GM21619 (cell line): ENCODE data around the gene FERMT2.
A peak's percentile ranks its signal among the peaks of the same experiment; 100 is the strongest.
"Not testable (repeated sequence)": the region's sequence is repeated elsewhere in the genome, so short reads cannot be mapped to it uniquely, and the experiment has no call there.

Source experiments
- ATAC-seq: cut with Tn5 transposase; IDR thresholded peaks from one replicate; pipeline ENCODE4 v1.9.1; 2021; ENCODE audit not compliant: unreplicated experiment

FERMT2 gene

DNA sequence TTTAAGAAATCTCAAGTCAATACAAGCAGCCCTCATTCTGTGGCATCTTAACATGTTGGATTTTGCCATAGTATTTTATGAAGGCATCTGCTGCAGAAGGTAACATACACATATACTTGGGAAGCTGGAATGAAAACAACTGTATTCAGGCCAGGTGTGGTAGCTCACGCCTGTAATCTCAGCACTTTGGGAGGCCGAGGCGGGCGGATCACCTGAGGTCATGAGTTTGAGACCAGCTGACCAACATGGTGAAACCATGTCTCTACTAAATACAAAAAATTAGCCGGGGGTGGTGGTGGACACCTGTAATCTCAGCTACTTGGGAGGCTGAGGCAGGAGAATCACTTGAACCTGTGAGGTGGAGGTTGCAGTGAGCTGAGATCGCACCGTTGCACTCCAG lies 86.0 kb downstream of the FERMT2 start:
- not testable (repeated sequence) for ATAC-seq

DNA sequence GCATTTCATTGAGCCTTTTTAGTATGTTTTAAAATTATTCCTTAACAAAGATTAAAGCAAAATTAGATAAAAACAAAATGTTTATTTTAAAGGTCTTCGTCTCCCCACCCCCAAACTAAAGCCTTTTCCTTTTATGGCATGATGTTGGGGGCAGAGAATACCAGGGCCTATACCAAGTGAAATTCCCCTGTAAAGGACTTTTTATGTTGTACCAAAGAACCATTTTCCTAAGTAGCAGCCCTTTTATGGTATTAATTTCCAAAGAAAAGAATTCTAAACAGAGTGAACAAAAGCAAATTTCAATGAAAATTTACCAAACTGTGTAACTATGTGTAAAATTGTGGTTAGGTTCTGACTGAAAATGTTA lies 87.5 kb downstream of the FERMT2 start:
- no peak for ATAC-seq

DNA sequence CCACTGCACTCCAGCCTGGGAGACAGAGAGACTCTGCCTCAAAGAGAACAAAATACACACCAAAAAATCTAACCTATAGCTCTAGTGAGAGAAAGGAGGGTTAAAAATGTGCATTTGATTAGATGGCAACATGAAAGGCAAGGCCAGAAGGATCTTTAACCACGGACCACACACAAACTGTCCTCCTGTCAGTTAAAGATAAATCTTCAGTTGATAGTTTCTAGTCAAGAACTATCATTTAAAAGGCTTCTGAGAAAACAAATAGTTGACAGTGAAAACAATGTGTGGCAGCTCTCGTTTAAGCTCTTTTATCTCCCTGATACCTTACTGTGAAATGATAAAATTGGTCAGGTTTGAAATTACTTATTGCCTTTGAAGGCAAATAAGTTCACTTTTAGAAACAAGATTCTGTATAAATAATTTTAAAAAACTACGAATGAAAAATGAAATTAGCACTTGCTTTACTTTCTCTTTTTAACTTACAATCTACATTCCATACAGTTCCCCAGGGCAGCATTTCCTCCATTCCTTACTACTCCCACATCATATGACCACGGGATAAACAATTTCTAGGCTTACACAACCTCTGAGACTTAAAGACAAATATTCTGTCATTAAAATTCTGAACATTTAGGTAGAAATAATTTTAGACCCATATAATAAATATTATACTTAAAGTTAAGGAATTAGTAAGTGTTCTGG lies 88.1 kb downstream of the FERMT2 start:
- ATAC-seq = no peak

DNA sequence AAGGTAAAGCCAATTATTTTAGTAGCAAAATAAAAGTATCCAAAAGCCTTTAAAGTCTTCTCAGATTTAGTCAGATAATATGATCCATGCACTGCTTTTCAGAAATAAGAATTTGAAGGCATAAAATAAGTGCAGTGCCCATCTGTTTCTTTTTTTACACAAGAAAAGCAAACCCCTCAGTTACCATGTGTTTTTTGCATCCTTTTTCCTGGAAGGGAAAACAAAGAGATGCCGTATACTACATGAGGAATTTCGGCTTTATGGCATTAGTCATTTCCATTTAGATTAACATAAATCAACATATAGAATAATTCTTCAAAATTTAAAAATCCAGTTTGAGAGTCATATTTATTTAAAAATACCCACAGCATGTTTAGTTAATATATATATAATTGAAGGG lies 89.4 kb downstream of the FERMT2 start:
- no peak for ATAC-seq

DNA sequence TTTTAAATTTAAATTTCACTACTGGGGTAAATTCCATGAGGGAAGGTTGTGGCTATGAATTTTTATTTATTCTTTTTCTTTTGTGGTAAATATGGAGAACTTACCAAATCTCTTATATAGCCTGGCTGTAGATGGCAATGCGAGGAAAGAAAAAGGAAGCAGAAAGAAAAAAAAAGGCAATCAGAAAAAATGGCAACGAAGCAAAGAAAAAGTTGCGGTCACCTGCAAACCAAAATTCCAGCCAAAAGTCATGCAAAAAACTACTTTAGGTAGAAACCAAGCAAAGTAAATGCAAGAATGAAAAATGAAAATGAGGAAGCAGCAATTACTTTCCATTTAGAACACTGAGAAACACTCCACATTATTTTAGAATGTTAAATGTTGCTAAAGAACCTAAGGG lies 89.9 kb downstream of the FERMT2 start:
- no peak for ATAC-seq

DNA sequence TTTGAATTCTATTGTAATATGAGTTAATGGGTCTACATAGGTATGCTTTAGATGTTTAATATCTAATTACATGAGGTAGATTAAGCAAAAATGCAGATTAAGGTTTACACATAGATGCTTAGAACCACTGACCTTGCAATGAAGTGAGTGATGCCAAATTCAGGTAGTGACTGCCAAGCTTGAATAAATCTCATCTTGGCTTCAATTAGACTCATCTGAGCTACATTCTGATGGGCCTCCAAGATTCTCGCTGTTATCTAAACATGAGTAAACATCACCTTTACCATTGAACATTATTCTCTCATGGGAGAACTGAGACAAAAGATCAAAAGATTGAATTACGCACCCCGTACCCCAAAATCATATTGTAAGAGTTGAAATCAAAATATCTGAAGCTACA lies 90.6 kb downstream of the FERMT2 start:
- ATAC-seq = no peak

DNA sequence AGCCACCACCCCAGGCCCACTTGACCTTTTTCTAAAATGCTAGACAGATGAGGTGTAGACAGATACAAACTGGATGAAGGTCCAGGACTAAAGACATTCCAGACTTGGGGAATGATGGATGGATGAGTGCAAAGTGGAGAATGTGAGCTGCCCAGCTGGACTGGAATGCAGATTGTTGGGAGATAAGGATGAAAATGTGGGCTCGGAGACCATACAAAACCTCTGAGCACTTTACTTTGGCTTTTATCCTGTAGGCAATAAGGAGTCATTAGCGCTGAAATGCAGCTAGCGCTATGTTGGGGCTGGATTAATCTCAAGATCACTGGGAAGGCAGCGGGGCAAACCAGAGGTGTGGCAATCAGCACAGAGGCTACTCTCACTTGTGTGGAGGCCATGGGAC lies 94.7 kb downstream of the FERMT2 start:
- no peak for ATAC-seq

DNA sequence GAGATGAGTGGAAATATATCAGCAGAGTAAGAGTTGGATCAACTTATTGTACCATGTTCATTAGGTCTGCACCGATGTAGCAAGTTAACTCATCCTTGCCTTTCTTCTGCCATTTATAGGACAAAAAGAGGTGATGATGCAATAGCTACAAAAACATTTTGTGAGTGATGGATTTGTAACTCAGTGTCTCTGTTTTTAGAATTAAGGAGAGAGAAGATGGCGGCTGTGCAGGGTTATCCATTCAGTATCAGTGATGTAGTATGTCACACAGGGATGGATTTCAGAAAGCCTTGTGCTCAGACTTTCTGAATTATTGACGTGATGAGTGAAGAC lies 97.4 kb downstream of the FERMT2 start:
- no peak for ATAC-seq

DNA sequence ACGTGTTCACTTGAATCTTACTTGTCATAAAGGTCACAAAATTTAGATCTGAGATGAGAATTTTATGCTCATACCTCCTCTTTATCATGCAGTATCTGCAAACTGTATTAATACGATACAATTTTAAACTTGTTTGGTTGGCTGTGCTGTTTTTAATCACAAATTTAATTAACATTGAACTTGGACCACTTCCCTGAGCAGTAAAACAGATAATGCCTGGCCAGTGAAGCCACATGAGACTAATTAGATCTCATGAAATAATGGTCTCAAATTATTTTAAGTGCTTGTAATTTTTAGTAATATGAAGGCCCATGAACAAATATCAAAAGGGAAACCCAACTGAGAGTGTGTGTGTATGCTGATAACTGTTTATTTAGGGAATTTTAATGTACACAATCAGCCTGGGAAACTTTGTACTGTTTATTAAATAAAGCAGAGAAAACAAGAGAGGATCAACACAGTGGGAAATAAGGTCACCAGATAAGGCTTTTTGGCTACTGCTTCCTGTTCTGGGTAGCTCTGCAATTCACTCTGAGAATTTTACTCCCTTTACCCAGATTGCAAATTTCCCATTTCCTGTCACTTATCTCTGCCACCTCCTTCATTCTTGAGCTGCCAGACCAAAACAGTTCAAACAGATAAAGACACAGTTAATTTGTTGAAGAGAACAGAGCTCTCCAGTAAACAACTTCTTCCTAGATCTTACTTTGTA lies 97.9 kb downstream of the FERMT2 start:
- no peak for ATAC-seq

DNA sequence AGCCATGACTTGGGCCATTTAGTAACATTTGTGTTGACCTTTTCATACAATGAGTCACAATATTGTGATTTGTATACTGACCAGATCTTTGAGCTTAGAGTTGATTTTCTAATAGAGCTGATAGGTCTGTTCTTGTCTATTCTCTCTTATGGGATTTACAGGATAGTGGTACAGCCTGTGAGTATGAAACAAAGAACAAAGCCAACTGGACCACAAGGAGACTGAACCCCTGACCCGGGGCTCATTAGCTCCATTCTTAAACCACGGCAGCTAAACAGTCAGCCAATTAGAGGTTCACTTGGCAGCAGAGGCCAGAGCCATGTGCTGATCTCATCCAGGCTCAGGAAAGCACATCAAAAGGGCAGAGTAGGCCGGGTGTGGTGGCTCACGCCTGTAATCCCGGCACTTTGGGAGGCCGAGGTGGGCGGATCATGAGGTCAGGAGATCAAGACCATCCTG lies 100.4 kb downstream of the FERMT2 start:
- ATAC-seq = no peak

DNA sequence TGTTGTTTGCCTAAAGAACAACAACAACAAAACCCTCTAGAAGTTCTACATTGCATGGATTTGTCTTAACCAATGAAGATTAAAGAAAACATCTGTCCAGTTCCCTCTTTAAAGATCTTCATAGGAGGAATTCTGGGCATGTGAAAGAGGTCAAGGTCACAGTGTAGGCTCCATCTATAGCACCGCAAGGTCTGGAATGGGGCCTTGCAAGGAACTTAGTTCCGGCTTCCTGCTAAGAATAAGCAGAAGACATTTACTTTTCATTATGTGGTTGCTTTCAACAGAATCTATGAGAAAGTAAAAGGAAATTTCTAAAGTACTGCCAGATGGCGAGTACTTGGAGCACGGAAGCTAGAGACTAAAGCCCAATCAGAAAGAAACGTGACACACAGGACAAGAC lies 102.2 kb downstream of the FERMT2 start:
- ATAC-seq = no peak

DNA sequence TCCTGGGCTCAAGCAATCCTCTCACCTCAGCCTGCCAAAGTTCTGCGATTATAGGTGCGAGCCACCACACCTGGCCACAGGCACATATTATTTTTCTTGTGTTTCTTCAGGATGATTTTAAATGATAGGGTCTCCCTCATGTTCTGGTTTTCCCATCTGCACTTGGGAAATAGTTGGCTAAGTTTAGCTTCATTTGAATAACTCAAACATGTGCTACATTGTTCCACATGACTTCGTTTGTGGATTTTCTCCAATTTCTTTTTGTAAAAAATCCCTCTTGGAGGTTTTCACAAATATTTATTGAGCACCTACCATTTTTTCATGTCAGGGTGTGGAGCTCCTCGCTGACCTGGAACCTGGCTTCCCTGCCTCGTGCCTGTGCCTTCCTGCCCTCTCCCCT lies 104.3 kb downstream of the FERMT2 start:
- no peak for ATAC-seq

DNA sequence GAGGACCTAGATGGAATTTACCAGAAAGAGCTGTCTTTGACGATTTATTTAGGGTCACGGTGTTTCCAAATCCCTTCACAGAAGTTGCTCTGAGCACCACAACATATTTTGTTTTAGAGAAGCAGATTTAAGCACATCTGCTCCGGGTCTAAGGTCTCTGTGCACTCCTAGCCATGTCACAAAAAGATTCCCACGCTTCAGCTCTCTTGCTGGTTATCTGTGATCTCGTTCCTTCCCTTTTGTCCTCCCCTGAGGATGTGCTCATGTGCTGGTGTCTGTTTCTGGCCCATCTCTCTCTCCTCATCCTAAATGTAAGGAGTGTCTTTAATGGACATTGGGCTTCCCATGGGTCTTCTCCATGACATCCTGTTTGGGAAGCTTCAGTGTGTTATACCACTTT lies 105.8 kb downstream of the FERMT2 start:
- ATAC-seq = no peak

DNA sequence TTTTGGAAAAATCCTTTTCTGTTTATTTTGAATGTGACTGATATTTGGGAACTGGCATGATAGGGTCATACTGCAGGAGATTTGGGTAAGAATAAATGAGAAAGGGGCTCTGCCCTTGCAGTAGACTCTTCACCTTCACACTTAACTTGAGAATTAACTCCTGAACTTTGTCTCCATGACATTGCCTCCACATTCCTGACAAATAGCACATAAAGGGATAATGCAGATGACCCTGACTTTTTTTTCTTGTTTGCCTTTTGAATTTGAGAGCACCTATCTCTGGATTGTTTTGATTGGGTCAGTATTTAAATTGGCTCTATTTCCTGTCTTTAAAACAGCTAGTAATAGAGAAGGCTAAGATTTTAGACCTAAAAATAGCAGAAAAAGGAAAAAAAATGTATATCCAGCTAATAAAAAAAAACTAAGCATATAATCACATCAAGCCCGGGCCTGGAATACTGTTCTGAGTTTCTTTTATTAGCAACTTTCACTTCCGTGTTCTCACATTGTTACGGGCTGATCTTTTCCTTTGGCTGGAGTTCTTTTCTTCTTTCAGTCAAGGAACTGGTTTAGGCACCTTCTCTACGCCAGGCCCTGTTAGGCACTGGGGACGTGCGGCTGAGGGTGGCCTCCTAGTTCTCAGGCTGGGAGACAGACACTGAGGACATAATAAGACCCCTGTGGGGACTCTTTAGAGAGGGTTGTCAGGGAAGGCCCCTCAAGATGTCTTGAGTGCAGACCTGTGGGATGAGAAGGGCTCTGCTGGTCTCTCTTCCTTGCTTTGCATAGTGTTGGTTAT lies 106.4 kb downstream of the FERMT2 start:
- ATAC-seq = no peak

DNA sequence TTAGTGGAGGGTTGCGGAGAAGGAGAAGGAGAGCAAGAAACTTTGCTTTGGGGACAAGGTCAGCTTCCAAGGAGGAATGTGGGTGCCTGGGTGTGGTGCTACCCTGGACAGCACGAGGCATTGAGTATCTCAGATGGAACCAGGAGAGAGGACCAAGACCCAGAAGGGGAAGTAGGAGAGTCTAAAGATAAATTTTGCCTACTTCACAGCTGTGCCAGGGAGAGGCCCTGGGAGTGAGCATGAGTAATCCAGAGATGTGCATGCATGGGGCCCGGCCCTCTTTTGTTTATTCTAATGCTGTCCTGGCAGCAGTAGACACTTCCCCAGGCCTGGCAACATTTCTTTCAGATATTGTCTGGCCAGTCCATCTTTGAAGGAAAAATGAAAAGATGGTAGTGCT lies 110.0 kb downstream of the FERMT2 start:
- ATAC-seq = peak; percentile 67

DNA sequence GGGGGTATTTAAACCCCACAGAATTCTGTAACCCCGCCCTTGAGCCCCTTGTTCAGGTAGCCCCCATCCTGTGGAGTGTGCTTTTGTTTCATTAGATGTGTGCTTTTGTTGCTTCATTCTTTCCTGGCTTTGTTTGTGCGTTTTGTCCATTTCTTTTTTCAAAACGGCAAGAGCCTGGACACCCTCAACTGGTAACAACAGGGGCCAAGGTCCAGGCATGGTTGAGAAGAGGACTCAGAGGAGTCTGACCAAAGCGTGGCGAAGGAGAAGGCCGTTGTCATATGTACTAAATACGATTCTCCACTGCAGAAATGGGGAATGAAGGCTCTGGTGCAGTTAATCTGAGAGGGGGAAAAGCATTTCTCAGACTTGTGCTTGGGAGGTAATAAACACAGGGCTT lies 113.4 kb downstream of the FERMT2 start:
- no peak for ATAC-seq

DNA sequence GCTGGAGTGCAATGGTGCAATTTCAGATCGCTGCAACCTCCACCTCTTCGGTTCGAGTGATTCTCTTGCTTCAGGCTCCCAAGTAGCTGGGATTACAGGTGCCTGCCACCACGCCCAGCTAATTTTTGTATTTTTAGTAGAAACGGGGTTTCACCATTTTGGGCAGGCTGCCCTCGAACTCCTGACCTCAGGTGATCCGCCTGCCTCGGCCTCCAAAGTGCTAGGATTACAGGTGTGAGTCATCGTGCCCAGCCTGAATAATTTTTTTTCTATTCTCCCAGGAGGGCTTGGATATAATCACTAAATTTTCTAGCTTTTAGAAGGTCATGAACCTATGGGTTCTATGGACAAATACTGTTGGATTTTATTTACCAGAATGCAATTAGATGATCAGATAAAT lies 114.8 kb downstream of the FERMT2 start:
- no peak for ATAC-seq

DNA sequence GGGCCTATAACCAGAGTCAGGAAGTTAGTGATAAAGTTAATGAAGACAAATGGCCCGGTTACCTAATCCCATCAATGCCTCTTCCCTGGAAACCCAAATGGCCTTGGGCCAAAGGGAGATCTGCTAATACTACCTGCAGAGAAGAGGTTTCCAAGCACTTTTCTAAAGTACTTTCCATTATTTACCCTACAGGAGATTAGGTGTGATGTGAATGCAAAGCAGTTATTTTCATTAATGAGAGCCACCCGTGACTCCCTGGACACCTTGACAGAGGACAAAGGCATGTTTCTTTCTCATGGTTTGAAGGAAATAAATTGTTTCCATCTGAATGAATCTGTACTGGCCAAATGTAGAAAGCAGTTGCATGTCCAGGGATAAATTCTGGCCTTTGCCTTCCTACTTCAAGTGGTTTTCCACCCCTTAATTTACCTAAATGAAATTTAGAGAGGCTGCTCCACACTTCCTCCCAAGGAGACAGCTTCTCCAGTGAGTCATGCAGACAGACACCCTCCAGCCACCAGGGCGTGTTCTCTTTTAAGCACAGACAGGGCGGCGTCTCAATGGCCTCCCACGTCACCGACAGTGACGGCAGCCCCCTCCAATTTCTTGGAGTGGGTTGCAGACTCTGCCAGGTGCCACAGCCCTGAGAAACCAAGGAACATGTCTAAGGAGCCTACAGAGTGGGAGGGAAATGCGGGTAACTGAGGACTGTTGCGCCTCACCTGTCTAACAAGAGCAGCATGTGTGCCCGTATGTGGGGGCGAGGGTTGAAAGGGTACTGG lies 115.5 kb downstream of the FERMT2 start:
- ATAC-seq = no peak

DNA sequence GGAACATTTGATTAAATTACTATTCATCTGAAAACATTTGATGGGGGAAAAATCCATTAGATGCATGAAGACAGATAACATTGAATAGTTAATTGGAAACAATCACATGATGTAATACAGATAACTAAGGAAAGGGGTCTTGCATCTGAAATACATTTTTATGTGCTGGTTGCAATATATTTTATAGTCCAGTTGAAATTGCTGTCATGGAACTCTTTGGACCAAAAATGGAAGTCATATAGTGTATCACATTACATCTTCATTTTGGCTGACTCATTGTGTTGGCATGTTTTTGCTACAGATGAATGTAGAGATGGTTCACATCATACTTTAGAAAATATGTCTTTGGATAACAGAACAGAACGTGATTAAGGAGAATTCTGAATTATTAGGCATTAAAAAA lies 116.4 kb downstream of the FERMT2 start:
- ATAC-seq = no peak

DNA sequence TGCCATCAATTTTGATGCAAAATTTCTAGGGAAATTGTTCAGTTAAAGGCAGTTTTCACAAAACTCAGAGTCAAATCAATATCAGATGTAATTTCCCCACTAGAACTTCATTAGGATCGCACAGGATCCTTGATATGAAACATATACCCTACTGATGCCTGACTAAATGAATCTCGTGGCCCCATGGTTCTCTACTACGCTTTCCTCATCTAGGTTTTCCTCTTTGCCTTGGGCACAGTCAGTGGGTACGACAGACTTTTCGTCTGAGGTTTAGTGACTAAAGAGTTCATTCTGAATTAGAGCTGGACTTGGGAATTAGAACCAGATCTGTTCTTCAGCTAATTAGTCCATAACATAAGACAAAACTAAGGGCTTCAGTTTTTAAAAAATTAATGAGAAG lies 117.0 kb downstream of the FERMT2 start:
- ATAC-seq = no peak

DNA sequence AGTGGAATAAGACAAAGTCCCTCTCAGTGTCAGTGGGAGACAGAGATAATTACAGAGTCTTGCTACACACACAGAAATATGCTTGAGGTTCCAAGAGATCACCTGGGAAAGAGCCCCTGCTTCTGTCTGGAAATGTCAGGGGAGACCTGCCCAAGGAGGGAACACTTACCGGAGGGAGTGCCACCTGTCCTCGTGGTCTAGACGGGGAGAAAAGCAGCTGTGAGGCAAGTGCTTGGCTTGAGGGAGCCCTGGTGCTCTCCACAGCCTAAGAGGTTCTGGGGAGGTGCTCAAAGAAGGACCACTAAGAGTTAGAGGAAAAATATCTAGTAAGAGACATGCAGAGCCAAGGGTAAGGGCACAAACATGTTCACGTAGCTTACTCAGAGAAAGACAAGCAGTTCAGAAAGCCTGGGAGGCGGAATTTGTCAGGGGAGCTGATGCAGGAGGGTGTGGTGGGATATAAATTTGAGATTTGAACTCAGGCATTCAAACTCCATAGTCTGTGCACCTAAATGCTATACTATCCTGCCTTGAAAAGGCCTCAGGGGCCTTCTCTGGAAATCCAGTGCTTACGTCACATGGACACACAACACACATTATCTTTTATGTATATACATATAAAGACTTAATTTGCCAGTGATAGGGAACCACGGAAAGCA lies 121.2 kb downstream of the FERMT2 start:
- ATAC-seq = no peak
